Bone marrow (tissue), 2 donors: ENCODE measurements around the gene HNF4A.
A peak's percentile ranks its signal among the peaks of the same experiment; 100 is the strongest.

Experiments
- DNase-seq, 2 donors: peaks; one replicate each; lab custom pipeline; 2025; lab: John Stamatoyannopoulos, UW

HNF4A gene

DNA sequence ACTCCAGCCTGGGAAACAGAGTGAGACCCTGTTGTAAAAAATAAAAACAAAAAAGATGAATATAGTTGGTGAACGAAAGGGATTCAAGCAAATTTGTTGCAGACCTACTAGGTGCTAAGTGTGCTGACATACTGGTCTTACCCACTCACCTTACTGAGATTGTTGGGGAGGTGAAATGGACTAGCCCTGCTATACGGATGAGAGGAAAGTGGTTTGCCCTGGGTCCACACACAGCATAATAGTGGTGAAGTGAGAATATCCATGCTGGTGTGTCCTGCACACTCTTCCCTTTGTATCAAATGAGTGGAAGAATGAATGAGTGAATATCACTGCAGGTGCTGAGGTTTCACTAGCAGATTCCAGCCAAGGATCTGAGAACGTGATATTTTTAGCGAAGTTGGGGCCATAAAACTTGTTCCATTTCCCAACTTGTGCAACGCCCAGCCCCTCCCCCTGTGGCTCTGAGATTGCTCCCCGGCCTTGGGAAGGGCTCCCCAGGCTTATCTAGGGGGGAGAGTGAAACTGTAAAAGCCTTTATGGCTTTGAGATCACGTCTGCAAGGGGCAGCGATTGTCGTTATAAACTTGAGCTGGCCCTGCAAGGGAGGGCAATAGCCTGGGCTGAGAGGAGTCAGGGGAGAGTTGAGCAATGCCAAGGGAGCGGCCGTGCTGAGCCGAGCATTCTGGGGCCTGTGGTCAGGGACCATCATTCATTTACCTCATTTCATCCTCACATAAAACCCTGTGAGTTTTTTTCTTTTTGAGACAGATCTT is 87.0 kb downstream of the HNF4A start:
- no peak for DNase-seq

DNA sequence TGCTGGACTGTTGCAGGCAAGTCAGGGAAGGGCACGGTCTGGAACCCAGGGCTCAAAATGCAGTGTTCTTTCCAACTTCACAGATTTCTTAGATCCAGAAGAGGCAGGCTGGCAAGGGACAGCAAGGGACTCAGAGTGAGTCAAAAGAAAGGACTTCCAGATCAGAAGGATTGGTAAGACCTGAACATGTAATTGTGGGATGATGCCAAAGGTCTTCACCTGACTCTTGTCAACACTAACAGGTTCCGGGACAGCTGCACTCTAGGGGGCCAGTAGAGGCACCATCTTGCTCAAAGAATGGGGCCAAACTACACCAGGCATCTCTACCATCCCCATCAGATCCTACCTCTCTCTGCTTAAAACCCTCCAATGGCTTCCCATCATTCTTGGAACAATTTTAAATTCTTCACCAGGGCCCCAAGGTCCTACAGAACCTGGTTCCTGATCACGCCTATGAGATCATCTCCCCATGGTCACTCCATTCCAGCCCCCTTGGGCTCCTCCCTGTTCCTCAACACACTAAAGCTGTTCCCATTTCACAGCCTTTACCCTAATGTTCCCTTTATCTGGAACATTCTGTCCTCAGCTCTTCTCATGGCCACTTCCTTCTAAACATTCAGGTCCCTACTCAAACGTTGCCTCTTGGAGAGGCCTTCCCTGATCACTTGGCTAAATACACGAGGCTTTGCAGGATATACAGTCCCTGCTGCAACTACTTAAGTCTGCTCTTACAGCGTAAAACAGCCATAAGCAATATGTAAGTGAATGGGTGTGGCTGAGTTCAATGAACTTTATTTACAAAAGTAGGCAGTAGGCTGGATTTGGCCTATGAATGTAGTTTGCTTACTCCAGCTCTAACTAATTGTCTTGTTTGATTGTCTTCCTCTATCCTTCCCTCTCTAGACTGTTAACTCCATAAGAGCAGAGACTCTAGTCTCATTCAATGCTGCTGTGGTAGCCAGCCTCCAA is 90.5 kb downstream of the HNF4A start:
- no peak for DNase-seq

DNA sequence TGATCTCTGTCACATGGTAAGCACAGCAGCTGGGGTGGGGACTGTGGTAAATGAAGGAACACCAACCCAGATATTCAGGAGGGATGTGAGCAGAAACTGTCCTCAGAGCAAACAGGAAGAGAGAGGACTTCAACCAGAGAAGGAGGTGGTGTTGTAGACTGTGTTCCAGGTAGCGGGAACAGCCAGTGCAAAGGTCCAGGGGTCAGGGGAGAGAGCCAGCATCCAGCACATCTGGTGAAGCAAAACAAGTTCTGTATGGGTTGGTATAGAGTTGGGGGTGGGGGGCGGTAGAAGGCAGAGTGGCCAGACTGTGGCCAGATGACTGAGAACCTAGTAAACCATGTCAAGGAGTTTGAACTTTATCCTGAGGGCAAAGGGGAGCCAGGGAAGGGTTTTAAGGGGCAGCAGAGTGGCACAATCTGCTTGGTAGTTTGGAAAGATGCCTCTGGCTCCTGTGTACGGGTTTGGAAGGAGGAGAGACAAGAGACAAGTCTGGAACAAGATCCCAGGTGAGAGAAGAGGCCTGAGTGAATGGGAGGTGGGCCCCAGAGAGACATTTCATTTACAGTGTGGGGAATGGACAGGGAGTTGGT is 92.4 kb downstream of the HNF4A start:
- no peak for DNase-seq

DNA sequence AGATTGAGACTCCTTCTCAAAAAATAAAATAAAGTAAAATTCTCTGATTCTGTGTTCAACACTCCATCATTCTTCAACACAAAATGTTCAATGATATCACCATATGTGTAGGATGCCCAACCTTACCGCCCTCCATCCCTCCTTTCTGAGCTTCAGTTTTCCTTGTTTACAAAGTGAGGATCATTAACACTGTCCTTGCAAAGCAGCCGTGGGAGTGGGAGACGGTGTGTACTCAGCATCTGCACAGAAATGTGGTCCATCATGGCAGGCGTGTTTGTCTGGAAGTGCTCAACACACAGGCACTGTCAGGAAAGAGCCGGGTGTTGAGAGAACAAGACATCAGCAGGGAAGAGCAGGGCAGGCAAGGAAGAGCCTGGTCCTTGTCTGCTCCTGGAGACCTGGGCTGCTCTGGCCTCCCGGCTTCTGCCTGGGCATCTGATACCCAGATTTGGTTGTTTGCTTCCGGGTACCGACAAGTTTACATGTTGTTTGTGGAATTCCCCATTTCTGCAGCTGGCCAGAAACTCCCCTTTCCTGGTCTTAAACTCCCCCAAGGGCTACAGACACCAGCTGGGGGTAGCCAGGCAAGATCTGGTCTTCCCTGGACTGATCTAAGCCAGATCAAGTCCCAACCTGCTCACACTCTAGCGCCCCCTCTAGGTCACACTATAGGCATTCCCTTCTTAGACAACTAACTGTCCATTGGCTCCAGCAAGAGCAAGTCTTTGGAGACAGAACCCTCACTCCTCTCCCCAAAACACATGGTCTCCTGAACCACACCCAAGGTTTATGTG is 93.5 kb downstream of the HNF4A start:
- DNase-seq: no peak

DNA sequence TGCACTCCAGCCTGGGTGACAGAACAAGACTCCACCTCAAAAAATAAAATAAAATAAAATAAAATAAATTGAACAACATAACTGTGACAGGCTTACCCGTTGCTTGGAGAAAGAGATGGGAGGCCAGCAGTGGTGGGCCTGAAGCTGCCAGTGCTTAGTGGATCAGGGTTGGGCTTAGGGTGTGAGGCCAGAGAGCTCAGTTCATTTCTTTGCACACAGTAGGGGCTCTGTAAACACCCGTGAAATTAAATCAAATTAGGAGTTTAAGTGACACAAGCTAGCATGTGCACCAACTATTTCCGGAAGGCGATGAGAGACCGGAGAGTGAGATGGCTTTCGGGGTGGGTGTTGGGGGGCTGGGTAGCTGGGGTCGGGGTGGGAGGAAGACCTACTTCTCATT is 94.4 kb downstream of the HNF4A start:
- no peak for DNase-seq

DNA sequence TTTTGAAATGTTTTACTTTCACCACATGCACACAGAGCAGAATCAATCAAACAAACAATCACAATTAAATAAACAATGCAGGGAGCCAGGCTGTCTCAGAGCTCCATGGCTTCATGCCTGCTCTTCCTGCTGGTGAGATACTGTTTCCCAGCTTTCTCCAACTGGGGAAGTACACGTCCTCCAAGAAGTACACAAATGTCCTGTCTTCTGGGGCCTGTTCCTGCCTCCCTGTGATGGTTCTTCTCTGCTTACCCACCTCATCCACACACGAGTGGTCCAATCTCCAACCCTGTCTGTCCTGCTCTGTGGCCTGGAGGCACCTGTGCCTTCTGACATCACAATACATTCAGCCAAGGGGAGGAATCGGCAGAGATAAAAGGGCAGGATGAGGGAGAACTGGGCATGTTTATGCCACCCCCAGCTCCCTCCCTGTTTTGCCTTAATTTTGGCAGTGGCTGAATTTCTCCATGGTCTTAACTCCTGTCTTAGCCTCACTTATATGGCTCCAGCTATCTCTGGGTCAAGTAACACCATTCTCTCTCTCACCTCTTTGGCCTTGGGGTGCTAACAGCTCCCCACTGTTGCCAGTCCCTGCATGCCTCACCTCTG is 94.9 kb downstream of the HNF4A start:
- DNase-seq: no peak

DNA sequence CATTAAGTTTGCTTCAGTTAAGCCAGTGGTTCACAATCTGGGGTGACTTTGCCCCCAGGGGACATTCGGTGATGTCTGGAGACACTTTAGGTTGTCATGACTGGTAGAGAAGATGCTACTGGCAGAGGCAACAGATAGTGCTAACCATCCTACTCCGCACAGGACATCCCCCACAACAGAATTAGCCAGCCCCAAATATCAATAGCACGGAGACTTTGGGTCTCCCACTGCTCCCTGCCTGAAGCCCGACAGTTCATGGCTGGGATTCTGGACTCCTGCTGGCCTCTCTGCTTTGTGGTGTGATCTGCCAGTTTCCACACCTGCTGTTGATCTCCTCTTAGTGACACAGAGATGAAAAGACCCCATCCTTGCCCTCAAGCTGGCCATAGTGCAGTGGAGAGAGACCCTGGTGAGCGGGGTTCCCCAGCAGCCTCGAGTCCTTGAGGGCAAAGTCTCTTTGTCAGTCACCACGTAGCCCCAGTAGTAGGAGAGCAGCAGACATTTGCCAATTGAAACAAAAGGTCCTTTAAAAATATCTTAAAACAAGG is 95.5 kb downstream of the HNF4A start:
- DNase-seq: no peak

DNA sequence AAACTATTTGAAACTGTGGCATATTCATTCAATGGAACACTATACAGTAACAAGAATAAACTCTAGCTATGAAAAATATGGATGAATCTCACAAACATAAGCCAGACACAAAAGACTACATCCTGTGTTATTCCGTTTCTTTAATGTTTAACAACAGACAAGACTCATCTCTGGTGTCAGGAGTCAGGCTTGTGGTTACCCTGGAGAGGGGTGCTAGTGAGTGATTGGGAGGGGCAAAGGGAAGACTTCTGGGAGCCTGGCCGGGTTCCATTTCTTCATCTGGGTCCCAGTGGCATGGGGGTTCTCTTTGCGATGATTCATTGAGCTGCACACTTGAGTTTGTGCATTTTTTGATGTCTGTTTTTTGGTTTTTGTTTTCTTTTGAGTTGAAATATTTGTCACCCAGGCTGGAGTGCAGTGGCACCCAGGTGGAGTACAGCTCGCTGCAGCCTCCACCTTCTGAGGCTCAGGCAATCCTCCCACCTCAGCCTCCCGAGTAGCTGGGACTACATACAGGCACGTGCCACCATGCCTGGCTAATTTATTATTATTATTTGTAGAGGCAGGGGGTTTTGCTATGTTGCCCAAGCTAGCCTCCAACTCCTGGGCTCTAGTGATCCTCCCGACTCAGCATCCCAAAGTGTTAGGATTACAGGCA is 98.9 kb downstream of the HNF4A start:
- no peak for DNase-seq

DNA sequence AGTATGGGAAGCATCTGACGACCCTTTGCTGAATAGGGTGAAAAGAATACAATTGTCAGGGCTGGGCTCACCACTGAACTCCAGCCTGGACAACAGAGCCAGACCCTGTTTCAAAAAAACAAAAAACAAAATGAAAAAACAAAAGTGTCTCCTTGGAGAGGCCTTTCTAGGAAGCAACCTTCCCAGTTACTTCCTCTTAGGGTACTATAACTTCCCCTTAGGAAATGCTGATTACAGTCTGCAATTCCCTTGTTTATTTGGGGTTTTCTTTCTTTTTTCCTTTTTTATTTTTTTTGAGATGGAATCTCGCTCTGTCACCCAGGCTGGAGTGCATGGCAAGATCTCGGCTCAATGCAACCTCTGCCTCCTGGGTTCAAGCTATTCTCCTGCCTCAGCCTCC is 99.6 kb downstream of the HNF4A start:
- no peak for DNase-seq

DNA sequence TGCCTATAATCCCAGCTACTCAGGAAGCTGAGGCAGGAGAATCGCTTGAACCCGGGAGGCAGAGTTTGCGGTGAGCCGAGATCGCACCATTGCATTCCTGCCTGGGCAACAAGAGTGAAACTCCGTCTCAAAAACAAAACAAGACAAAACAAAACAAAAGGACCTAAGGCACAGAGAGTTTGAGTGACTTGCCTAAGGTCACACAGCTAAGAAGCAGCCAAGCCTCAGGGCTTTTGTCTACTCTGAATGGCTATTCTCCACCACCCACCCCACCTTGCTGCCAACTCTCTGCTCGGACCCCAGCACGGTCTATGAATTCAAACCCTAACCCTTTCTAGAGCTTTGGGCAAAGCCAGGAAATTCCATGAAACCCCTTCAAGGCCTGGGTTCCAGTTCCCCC is 101.1 kb downstream of the HNF4A start:
- no peak for DNase-seq

DNA sequence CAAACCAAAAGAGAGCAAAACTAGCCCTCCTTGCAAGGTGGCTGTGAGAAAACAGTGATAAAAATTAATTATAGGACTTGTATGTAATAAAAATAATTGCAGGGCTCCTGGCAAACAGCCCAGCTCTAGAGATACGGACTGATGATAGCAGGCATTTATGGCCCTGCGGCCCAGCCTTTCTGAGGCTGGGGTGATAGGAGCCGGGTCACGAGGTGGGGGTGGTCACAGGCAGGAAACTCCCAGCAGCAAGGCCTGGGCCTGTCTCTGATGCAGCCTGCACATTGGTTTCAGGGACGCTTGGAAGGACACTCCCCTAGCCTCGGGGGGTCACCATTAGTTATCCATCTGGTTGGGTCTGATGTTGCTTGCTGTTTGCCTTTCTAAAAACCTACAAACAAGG is 101.5 kb downstream of the HNF4A start:
- no peak for DNase-seq

DNA sequence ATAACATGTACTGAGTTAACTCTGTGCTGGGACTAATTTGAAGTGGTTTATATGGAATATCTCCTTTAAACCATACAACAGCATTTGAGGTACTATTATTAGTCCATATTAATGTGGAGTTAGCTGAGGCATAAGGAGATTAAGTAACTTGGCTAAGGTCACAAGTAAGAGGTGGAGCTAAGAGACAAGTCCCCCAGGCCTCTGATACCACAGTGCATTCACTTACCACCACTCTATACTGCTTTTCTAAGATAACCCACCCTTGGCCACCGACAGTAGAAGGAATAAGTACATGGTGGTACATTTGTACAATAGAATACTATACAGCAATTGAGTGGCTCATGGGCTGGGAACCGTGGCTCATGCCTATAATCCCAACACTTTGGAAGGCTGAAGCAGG is 103.8 kb downstream of the HNF4A start:
- DNase-seq: no peak

DNA sequence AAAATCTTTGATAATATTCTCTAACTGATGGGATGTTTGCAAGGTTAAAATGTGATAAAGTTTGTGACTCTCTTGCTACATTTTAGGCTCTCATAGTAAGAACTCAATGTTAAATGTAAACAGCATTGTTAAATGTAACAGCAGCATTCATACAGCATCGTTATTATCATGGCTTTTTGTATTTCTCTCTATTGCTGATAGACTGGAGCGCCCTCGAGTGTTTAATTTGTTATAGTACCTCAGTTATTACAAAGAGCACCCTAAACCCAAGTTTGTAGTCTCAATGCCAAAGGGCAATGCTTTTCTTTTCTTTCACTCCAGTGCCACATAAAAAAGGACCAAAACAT is 105.3 kb downstream of the HNF4A start:
- DNase-seq: peak in 1 of 2 donors; percentile 32

DNA sequence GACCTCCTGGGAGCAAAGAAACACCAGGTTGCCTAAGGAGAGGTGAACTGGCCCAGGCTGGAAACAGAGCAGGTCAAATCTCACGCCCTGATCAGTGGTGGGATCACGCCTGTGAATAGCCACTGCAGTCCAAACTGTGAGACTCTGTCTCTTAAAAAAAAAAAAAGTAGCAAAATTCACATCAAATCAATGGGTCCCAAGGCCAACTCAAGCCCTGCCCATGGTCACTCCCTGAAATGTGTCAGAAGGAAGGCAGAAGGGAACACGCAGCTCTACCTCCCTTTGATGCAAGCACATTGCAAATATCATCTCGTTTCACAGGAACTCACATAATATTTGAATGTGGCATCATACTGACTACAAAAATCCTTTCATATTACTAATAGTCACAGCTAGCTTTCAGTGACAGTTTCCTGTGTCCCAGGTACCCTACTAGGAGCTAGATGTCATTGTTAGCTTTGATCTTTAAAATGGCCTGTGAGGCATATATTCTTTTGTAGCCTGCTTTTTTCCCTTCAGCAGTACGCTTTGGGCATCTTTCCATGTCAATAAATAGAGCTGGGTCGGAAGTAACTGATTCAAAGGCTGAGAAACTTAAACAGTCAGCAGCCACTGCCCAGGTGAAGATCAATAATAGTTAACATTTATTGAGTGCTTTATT is 105.8 kb downstream of the HNF4A start:
- no peak for DNase-seq

DNA sequence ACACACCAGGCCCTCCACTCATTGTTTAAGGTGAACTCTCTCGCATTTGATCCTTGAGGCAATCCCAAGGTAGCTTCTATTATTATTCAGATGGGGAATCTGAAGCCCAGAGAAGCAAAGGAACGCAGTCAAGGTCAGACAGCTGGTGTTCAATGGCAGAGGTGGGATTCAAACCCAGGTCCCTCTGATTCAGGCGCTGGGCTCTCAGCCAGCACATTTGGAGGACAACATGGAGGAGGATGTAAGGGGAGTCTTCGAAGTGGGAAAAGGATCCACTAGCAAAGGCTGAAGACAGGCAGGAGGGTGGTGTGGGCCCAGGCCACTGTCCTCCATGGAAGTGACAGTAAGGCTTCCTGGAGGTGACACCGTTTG is 106.3 kb downstream of the HNF4A start:
- no peak for DNase-seq

DNA sequence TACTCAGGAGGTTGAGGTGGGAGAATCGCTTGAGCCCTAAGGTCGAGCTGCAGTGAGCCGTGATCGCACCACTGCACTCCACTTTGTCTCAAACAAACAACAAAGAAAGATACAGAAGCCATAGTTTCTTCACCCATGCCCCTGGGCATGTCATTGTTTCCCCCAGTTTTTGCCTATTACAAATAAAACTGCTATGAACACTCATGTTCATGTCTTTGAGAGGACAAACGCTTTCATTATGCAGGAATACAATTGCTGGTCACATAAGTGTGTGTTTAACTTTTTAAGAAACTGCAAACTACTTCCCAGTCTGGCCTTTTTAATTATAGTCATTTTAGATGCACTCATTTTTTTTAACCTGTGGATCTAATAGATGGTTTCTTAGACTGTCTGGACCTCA is 108.0 kb downstream of the HNF4A start:
- DNase-seq: no peak

DNA sequence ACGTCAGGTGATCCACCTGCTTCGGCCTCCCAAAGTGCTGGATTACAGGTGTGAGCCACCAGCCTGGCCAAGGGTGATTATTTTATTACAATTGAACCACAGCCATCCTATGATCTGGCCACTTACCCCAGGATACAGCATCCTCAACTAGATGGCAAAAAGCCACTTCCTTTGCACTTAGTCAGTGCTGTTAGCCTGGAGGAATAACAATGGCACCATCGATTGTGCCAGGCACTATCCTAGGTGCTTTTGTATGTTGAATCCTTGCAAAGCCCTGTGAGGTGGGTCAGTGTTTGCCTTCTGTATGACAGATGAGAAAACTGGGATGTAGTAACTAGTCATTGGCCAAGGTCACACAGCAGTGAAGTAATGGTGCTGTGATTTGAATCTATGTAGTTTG is 109.0 kb downstream of the HNF4A start:
- no peak for DNase-seq

DNA sequence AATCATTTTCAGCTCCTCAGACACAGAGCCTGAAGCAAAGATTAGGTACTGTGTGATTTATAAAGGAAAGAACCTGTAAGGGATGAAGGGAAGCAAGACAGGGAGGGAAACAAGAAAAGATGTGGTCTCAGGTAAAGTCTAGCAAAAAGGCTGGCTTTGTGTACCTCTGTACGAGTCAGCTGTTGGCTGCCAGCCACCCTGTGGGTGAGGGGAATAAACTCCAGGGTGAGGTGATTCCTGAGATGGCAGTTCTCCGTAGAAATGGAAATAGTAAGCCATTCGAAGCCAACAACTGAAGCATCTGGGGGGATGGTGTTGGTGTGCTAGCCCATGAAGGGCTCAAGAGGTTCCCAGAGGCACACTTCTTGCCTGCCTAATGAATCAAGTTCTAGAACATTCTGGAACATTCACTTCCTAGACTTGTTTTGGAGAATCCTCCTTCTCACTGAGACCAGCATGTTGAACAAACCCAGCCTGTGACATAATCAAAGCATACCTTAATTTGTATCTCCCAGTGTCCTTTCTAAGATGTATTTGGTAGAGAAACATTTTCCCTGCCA is 109.6 kb downstream of the HNF4A start:
- no peak for DNase-seq

DNA sequence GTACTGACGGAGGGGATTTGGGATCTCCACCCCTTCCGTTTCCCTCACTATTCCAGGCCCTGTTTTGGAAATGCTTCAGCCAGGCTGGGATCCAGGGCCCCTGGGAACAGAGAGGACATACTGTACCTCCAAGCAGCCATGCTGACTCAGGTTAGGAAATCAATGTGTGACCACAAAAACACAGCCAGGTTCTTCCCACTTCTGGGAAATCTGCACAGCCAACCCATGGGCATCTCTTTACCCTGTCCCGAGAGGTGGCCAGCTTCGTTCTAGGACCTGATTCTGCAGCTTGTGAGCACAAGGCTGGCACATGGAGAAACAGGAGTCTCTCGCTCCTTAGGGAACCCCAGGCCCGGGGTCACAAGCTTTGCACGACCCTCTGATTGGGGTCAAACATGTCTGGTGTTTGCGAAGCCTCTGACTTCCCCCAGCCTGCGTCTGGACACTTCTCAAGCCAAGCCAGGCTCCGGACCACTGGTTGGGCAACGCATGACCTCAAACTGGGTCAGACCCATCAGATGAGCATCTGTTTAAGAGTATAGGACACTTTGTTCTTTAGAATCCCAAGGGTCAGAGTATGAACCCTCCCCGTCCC is 111.9 kb downstream of the HNF4A start:
- no peak for DNase-seq
